ENCODE measurements around the gene SRSF8. TPM values are rescaled to one million over a fixed set of nuclear protein-coding genes. Genes with fewer than 3 reads are reported as not detected.

Gene SRSF8
- total and polyA plus RNA-seq, 4 donors = 35.8 to 45.4 (median 41.2) TPM

DNA sequence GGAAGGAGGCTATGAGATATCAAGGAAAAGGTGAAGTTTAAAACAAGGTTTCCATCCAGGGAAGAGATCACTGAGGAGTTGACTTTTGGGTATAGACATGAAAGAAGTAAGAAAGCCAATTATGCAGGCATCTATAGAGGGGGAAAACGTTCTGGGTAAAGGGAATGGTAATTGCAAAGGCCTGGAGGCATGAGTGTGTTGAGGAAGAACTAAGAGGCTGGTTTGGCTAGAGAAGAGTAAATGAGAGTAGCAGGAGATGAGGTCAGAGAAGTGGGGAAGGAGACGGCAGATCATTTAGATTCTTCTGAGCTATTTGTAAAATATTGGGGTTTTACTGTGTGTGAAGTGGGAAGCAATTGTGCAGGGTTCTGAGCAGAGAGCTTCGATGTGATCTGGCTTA lies 30.5 kb downstream of the SRSF8 start:
- Histone ChIP-seq H3K27me3 (ENCODE audit: control insufficient read depth in 1 of 2, insufficient read depth in 2 of 2, low read length in 1 of 2) (no peaks in the 10 kb centered on the region), H3K36me3 (ENCODE audit: control insufficient read depth in 1 of 2, insufficient read depth in 2 of 2, low read length in 1 of 2) (no peaks in the 10 kb centered on the region), H3K9me3 (ENCODE audit: control insufficient read depth, low read length) (no peaks in the 10 kb centered on the region), H3K4me1 (ENCODE audit: control insufficient read depth in 1 of 2, insufficient read depth in 2 of 2, low read length in 2 of 2) (peaks cover 0 to 6% of the 10 kb centered on the region in 2 donors), H3K27ac (ENCODE audit: low read depth in 1 of 2, low read length in 2 of 2) (no peak overlapping the region), H3K4me3 (ENCODE audit: low read length in 2 of 2) (no peak overlapping the region)
- no peak for DNase-seq
- WGBS, 2 donors = 72 to 78% methylated on average over 3 of the region's 3 CpGs
- intact Hi-C loops (cut with DNase I) = loop anchor here in 1 of 2 donors (5.0 kb wide), 1 partner anchor 50 kb away; no protein-coding TSS in a partner anchor
- no peak for ATAC-seq (ENCODE audit: low FRiP score)

DNA sequence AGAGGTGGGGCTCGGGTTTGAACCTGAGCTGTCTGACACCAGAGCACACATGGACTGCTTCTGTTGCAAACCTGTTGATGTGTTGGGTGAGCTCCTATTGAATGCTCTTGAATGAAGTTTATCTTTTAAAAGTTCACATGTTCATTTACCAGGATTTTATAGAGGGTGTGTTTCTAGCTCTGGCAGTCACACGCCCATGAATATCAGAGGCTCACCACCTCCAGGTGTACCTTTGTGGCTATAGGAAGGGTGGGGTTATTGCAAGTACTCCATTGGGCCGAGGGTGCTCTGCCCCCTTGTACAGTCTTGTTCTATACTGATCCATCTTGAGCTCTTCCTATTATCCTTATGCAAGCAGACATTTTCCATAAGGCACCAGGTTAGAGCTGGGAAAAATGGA lies 32.1 kb downstream of the SRSF8 start:
- 91 to 94% methylated on average over 3 of the region's 3 CpGs for WGBS, 2 donors
- Histone ChIP-seq H3K4me3 (ENCODE audit: low read length in 2 of 2) (no peak overlapping the region), H3K36me3 (ENCODE audit: control insufficient read depth in 1 of 2, insufficient read depth in 2 of 2, low read length in 1 of 2) (no peaks in the 10 kb centered on the region), H3K4me1 (ENCODE audit: control insufficient read depth in 1 of 2, insufficient read depth in 2 of 2, low read length in 2 of 2) (peaks cover 0 to 6% of the 10 kb centered on the region in 2 donors), H3K9me3 (ENCODE audit: control insufficient read depth, low read length) (no peaks in the 10 kb centered on the region), H3K27ac (ENCODE audit: low read depth in 1 of 2, low read length in 2 of 2) (no peak overlapping the region), H3K27me3 (ENCODE audit: control insufficient read depth in 1 of 2, insufficient read depth in 2 of 2, low read length in 1 of 2) (no peaks in the 10 kb centered on the region)
- no peak for ATAC-seq (ENCODE audit: low FRiP score)
- intact Hi-C loops (cut with DNase I) = loop anchor here in 1 of 2 donors (5.0 kb wide), 1 partner anchor 48 kb away; no protein-coding TSS in a partner anchor
- DNase-seq = no peak

DNA sequence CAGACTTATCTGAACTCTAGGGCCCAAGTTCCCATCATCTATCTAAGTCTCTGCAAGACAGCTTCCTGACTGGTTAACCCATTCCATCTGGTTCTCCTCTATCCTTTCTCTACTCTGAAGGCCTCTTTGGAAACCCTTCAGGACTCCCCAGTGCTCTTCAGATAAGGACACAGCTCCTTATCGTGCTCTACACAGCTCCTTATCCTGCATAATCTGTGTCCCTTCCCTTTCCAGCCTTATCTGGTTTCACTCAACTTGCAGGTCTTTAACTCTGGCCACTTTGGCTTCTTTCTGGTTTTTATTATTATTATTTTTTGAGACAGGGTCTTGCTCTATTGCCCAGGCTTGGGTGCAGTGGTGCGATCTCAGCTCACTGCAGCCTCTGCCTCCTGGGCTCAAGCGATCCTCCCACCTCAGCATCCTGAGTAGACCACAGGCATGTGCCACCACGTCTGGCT lies 33.5 kb downstream of the SRSF8 start:
- H3K27me3 ChIP-seq (ENCODE audit: control insufficient read depth in 1 of 2, insufficient read depth in 2 of 2, low read length in 1 of 2) = no peaks in the 10 kb centered on the region
- intact Hi-C loops (cut with DNase I) = no loop called here
- no peak for ATAC-seq (ENCODE audit: low FRiP score)
- H3K36me3 ChIP-seq (ENCODE audit: control insufficient read depth in 1 of 2, insufficient read depth in 2 of 2, low read length in 1 of 2) = no peaks in the 10 kb centered on the region
- H3K4me3 ChIP-seq (ENCODE audit: low read length in 2 of 2) = no peak overlapping the region
- 95% methylated on average over 4 of the region's 4 CpGs for WGBS, 2 donors
- no peak for DNase-seq
- H3K27ac ChIP-seq (ENCODE audit: low read depth in 1 of 2, low read length in 2 of 2) = no peak overlapping the region
- no peaks in the 10 kb centered on the region for H3K9me3 ChIP-seq (ENCODE audit: control insufficient read depth, low read length)
- peaks cover 0 to 4% of the 10 kb centered on the region in 2 donors for H3K4me1 ChIP-seq (ENCODE audit: control insufficient read depth in 1 of 2, insufficient read depth in 2 of 2, low read length in 2 of 2)

DNA sequence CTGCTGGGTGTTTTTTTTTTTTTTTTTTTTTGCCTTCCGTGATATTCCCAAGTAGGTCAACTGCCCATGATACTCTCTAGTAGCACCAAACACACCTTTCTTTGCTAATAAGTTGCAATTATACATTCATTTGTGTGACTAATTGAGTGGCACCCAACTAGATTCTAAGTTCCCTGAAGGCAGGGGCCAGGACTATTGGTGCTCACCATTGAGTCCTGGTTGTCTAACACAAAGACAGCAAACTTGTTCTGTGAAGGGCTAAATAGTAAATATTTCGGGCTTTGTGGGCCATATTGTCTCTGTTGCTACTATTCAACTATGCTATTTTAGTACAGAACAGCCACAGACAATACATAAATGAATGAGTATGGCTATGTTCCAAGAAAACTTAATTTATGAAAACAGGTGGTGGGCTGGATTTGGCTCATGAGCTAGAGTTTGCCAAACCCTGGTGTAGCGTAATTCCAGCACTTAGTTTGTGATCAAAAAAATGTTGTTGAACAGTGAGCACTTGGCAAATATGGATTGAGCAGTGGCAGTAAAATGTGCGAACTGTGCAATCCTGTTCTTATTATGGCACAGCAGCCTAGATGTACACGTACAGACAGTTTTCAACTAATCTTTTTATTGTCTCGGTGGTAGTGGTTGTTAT lies 34.3 kb downstream of the SRSF8 start:
- no peak for ATAC-seq (ENCODE audit: low FRiP score)
- no peaks in the 10 kb centered on the region for H3K9me3 ChIP-seq (ENCODE audit: control insufficient read depth, low read length)
- no peak overlapping the region for H3K27ac ChIP-seq (ENCODE audit: low read depth in 1 of 2, low read length in 2 of 2)
- intact Hi-C loops (cut with DNase I) = no loop called here
- H3K36me3 ChIP-seq (ENCODE audit: control insufficient read depth in 1 of 2, insufficient read depth in 2 of 2, low read length in 1 of 2) = no peaks in the 10 kb centered on the region
- WGBS, 2 donors = 91 to 92% methylated on average over 6 of the region's 6 CpGs
- no peaks in the 10 kb centered on the region for H3K4me1 ChIP-seq (ENCODE audit: control insufficient read depth in 1 of 2, insufficient read depth in 2 of 2, low read length in 2 of 2)
- H3K4me3 ChIP-seq (ENCODE audit: low read length in 2 of 2) = no peak overlapping the region
- no peak for DNase-seq
- H3K27me3 ChIP-seq (ENCODE audit: control insufficient read depth in 1 of 2, insufficient read depth in 2 of 2, low read length in 1 of 2) = no peaks in the 10 kb centered on the region

DNA sequence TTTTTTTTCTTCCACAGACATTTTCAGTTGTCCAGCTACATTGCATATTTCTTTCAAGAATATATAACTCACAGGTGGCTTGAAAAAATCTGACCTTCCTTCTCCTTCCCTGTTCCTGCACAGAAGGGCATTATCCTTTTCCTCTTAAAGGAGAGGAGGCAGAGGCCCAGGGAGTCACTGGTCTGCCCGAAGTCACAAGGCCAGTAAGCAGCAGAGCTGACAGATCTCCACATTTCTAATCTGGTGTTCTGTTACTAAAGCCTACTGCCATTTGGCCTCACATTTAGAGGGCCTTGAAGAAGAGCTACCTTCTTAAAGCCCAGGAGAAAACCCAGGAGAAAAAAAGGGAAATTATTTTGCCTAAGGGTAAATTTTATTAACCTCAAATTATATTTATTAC lies 35.2 kb downstream of the SRSF8 start:
- Histone ChIP-seq H3K4me1 (ENCODE audit: control insufficient read depth in 1 of 2, insufficient read depth in 2 of 2, low read length in 2 of 2) (no peaks in the 10 kb centered on the region), H3K27ac (ENCODE audit: low read depth in 1 of 2, low read length in 2 of 2) (no peak overlapping the region), H3K27me3 (ENCODE audit: control insufficient read depth in 1 of 2, insufficient read depth in 2 of 2, low read length in 1 of 2) (no peaks in the 10 kb centered on the region), H3K4me3 (ENCODE audit: low read length in 2 of 2) (no peak overlapping the region), H3K36me3 (ENCODE audit: control insufficient read depth in 1 of 2, insufficient read depth in 2 of 2, low read length in 1 of 2) (no peaks in the 10 kb centered on the region), H3K9me3 (ENCODE audit: control insufficient read depth, low read length) (no peaks in the 10 kb centered on the region)
- 79 to 86% methylated on average over 1 of the region's 1 CpG for WGBS, 2 donors
- DNase-seq (no peak), ATAC-seq (ENCODE audit: low FRiP score) (no peak)
- intact Hi-C loops (cut with DNase I) = no loop called here

DNA sequence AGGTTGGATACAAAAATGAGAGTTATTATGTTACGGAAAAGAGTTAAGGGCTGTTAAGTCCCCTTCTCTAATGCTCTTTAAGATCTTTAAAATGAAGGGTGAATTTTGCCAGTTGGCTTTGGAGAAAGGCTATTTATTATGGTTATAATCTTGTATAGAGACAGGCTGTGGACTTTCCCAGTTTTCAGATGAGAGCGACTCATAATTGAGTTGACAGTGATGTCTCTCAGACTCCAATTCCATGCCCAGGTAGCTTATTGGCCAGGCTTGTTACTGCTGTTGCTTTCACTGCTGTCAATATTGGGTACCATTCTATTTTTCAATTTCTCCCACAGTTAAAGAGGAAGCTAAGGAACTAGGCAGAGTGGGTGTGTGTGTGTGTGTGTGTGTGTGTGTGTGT lies 36.0 kb downstream of the SRSF8 start:
- no peaks in the 10 kb centered on the region for H3K9me3 ChIP-seq (ENCODE audit: control insufficient read depth, low read length)
- intact Hi-C loops (cut with DNase I) = no loop called here
- no peak for ATAC-seq (ENCODE audit: low FRiP score)
- no peak for DNase-seq
- no peak overlapping the region for H3K4me3 ChIP-seq (ENCODE audit: low read length in 2 of 2)
- H3K4me1 ChIP-seq (ENCODE audit: control insufficient read depth in 1 of 2, insufficient read depth in 2 of 2, low read length in 2 of 2) = peaks cover 0 to under 1% of the 10 kb centered on the region in 2 donors
- H3K27ac ChIP-seq (ENCODE audit: low read depth in 1 of 2, low read length in 2 of 2) = no peak overlapping the region
- no peaks in the 10 kb centered on the region for H3K36me3 ChIP-seq (ENCODE audit: control insufficient read depth in 1 of 2, insufficient read depth in 2 of 2, low read length in 1 of 2)
- H3K27me3 ChIP-seq (ENCODE audit: control insufficient read depth in 1 of 2, insufficient read depth in 2 of 2, low read length in 1 of 2) = no peaks in the 10 kb centered on the region
- WGBS, 2 donors = 95 to 98% methylated on average over 2 of the region's 2 CpGs

DNA sequence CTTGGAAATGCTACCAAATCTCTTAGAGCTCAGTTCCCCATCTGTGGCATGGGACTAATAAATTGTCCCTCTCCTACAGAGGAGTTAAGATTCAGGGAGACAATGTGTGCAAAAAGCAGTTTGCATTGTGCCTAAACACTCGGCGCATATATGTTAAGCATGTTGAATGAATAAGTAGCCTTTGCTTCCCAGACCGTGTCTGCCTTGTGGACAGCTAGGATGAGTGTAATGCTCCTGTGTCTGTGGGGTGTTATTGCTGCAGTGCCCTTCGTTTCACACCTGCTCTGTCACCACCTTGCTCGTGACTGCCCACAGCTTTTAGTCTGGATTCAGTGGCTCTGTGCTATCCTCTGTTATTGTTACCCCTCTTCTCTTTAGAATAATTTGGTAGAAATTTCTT lies 37.0 kb downstream of the SRSF8 start:
- peaks cover 0 to 5% of the 10 kb centered on the region in 2 donors for H3K4me1 ChIP-seq (ENCODE audit: control insufficient read depth in 1 of 2, insufficient read depth in 2 of 2, low read length in 2 of 2)
- ATAC-seq (ENCODE audit: low FRiP score) (no peak), DNase-seq (no peak)
- intact Hi-C loops (cut with DNase I) = no loop called here
- no peaks in the 10 kb centered on the region for H3K9me3 ChIP-seq (ENCODE audit: control insufficient read depth, low read length)
- no peak overlapping the region for H3K4me3 ChIP-seq (ENCODE audit: low read length in 2 of 2)
- no peaks in the 10 kb centered on the region for H3K27me3 ChIP-seq (ENCODE audit: control insufficient read depth in 1 of 2, insufficient read depth in 2 of 2, low read length in 1 of 2)
- H3K36me3 ChIP-seq (ENCODE audit: control insufficient read depth in 1 of 2, insufficient read depth in 2 of 2, low read length in 1 of 2) = no peaks in the 10 kb centered on the region
- no peak overlapping the region for H3K27ac ChIP-seq (ENCODE audit: low read depth in 1 of 2, low read length in 2 of 2)
- WGBS, 2 donors = 88 to 93% methylated on average over 5 of the region's 5 CpGs

DNA sequence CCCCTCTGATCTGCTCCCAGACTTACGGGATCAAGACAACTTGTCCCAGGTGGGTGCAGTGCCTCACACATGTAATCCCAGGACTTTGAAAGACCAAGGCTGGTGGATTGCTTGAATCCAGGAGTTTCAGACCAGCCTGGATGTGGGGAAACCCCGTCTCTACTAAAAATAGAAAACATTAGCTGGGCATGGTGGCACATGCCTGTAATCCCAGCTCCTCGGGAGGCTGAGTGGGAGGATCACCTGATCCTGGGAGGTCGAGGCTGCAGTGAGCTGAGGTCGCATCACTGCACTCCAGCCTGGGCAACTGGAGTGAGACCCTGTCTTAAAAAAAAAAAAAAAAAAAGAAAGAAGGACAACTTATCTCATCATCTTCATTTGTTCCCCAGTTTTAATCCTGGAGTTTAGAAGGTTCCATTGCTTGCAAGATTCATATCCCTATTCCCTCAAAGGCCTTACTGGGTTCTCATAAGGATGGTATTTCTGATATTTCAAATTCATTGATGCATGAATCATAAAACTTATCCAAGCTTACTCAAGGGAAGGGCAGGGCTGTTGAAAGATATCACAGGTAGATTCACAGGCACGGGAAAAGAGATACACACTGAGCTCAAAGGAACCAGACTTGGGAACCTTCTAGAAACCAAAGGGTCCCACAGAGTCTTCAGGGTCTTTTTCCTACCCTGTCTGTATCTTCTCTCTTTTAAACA lies 37.6 kb downstream of the SRSF8 start:
- intact Hi-C loops (cut with DNase I) = no loop called here
- Histone ChIP-seq H3K27ac (ENCODE audit: low read depth in 1 of 2, low read length in 2 of 2) (no peak overlapping the region), H3K4me3 (ENCODE audit: low read length in 2 of 2) (no peak overlapping the region), H3K4me1 (ENCODE audit: control insufficient read depth in 1 of 2, insufficient read depth in 2 of 2, low read length in 2 of 2) (peaks cover 0 to 6% of the 10 kb centered on the region in 2 donors), H3K36me3 (ENCODE audit: control insufficient read depth in 1 of 2, insufficient read depth in 2 of 2, low read length in 1 of 2) (no peaks in the 10 kb centered on the region), H3K9me3 (ENCODE audit: control insufficient read depth, low read length) (no peaks in the 10 kb centered on the region), H3K27me3 (ENCODE audit: control insufficient read depth in 1 of 2, insufficient read depth in 2 of 2, low read length in 1 of 2) (no peaks in the 10 kb centered on the region)
- no peak for ATAC-seq (ENCODE audit: low FRiP score)
- no peak for DNase-seq
- 71 to 78% methylated on average over 6 of the region's 6 CpGs for WGBS, 2 donors

DNA sequence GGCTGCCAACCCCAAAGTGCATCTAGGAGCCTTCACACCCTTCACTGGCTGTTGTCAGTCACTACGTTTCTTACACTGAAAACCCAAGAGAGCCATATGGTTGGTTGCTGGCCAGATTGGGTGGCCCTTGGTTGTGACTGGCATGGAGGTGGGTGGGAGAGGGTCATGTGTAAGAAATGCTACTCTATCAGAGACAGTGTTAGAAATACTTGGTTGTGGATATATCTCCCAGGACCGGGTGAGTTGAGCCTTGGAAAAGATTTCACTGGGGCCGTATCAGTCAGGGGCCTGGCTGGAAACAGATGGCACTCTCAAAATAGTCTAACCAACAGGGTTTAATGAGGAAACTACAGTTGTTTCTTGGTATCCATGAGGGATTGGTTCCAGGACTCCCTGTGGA lies 38.1 kb downstream of the SRSF8 start:
- peaks cover 0 to 6% of the 10 kb centered on the region in 2 donors for H3K4me1 ChIP-seq (ENCODE audit: control insufficient read depth in 1 of 2, insufficient read depth in 2 of 2, low read length in 2 of 2)
- no peak overlapping the region for H3K27ac ChIP-seq (ENCODE audit: low read depth in 1 of 2, low read length in 2 of 2)
- intact Hi-C loops (cut with DNase I) = loop anchor here in 1 of 2 donors (5.0 kb wide), 2 partner anchors 33 to 42 kb away; no protein-coding TSS in a partner anchor
- ATAC-seq (ENCODE audit: low FRiP score) (no peak), DNase-seq (no peak)
- H3K9me3 ChIP-seq (ENCODE audit: control insufficient read depth, low read length) = no peaks in the 10 kb centered on the region
- H3K27me3 ChIP-seq (ENCODE audit: control insufficient read depth in 1 of 2, insufficient read depth in 2 of 2, low read length in 1 of 2) = no peaks in the 10 kb centered on the region
- H3K36me3 ChIP-seq (ENCODE audit: control insufficient read depth in 1 of 2, insufficient read depth in 2 of 2, low read length in 1 of 2) = no peaks in the 10 kb centered on the region
- no peak overlapping the region for H3K4me3 ChIP-seq (ENCODE audit: low read length in 2 of 2)
- WGBS, 2 donors = 70 to 73% methylated on average over 3 of the region's 3 CpGs

Data from aorta (tissue), 5 donors.